Activated T-helper 17 cell treated with anti-CD3 and anti-CD28 coated beads, Interleukin-2, amount 50 U/mL, for 72 hours (primary cell): ENCODE results near the gene GPR15LG. TPM values are rescaled to one million over a fixed set of nuclear protein-coding genes. Genes with fewer than 3 reads are reported as not detected.

Experiments used
- ATAC-seq: fragments of 150-1000 bp; cut with Tn5 transposase; replicated peaks from 2 replicates; pipeline ENCODE4 v1.10.0; 2021; ENCODE audit warnings: mild to moderate bottlenecking, moderate library complexity
- H3K27ac Mint-ChIP-seq: one replicate; pipeline ENCODE4 v1.8.0; 2022; ENCODE audit warnings: mixed read lengths
- H3K27me3 Mint-ChIP-seq: one replicate; pipeline ENCODE4 v1.8.0; 2022; ENCODE audit warnings: mixed read lengths
- H3K36me3 Mint-ChIP-seq: one replicate; pipeline ENCODE4 v1.8.0; 2022; ENCODE audit warnings: low read depth, mild to moderate bottlenecking, mixed read lengths
- H3K4me1 Mint-ChIP-seq: one replicate; pipeline ENCODE4 v1.8.0; 2022; ENCODE audit warnings: mixed read lengths
- H3K4me3 Mint-ChIP-seq: one replicate; pipeline ENCODE4 v1.8.0; 2022; ENCODE audit warnings: mild to moderate bottlenecking, mixed read lengths
- H3K9me3 Mint-ChIP-seq: one replicate; pipeline ENCODE4 v1.8.0; 2022; ENCODE audit warnings: mixed read lengths
- total RNA-seq, 2 donors: library from RNA; stranded (reverse); gene quantifications; one replicate each; pipeline ENCODE4 v1.2.3, GENCODE V29; 2022

GPR15LG gene
- total RNA-seq, 2 donors from 2014 or later: not detected

DNA sequence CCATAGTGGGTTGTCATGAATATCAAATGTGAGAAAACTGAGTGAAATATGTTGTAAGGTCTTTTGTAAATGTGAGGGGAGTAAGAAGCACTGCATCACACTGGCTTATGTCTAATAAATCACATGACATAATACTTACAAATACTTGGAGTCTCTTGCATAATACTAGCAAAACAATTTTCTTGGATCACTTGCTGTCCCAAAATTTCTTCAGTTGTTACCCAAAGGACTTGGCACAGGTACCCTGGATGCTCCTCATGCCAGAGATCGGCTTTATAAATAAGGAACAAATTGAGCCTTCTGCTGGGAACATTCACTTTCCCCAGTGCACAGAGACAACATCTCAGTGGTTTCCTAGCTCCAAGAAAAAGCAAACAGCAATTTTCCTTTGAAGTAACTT lies 56.8 kb downstream of the GPR15LG start:
- Mint-ChIP-seq H3K27me3 (peaks cover 27% of the 10 kb centered on the region), H3K36me3 (no peaks in the 10 kb centered on the region), H3K27ac (no peak overlapping the region), H3K9me3 (no peaks in the 10 kb centered on the region), H3K4me1 (no peaks in the 10 kb centered on the region), H3K4me3 (no peak overlapping the region)
- ATAC-seq: no peak

DNA sequence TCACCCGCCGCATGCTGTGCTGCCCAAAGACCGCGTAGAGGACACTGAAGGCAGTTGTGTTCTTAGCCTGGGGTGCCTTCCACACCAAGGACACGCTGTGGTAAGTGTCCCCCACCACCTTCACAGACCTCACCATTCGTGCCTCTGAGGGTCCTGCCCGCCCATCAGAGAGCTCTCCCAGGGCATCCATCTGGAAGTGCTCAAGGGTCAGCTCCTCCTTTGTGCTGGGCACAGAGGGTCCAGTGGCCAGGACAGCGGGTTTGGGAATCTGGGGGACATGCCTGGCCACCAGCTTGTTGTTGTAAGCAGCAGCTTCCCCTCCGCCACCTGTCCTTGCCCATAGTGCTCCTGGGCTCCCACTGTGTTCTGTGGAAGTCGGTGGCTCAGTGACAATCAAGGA lies 58.8 kb downstream of the GPR15LG start:
- Mint-ChIP-seq H3K27me3 (peaks cover 22% of the 10 kb centered on the region), H3K4me1 (no peaks in the 10 kb centered on the region), H3K4me3 (no peak overlapping the region), H3K27ac (no peak overlapping the region), H3K9me3 (no peaks in the 10 kb centered on the region), H3K36me3 (no peaks in the 10 kb centered on the region)
- ATAC-seq: no peak

GRCh38 chr10:84233940-84234339 lies 60.3 kb downstream of the GPR15LG start:
- Mint-ChIP-seq H3K36me3 (no peaks in the 10 kb centered on the region), H3K9me3 (no peaks in the 10 kb centered on the region), H3K4me3 (no peak overlapping the region), H3K4me1 (no peaks in the 10 kb centered on the region), H3K27ac (no peak overlapping the region), H3K27me3 (peaks cover 22% of the 10 kb centered on the region)
- ATAC-seq: no peak

DNA sequence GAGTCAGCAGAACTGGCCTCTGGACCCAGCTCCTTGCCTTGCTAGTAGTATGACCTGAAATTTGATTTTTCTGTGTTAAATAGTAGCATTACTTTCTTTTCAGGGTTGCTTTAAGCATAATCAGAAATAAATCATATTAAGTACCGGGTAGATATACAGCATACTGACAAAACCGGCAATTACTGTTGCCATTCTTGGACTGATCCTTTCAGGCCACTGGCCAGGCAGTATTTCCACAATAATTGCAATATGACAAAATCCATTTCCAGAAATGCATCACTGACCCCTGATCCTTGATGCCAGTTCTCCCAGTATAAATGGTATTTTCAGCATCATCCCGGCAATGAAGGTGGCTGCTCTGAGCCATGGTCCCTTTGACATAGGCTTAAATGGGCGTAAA lies 60.9 kb downstream of the GPR15LG start:
- ATAC-seq: no peak
- Mint-ChIP-seq H3K4me1 (no peaks in the 10 kb centered on the region), H3K4me3 (no peak overlapping the region), H3K27ac (no peak overlapping the region), H3K27me3 (peaks cover 20% of the 10 kb centered on the region), H3K9me3 (no peaks in the 10 kb centered on the region), H3K36me3 (no peaks in the 10 kb centered on the region)

Other genes starting within 250 kb of the GPR15LG start
- gene GHITM, start 34.3 kb upstream of the GPR15LG start, total RNA-seq: 100 to 1,000 TPM; 117 to 179 TPM
- under 1 TPM; 0.11 TPM for gene CDHR1, start 20.7 kb downstream of the GPR15LG start, total RNA-seq
- not detected for gene LRIT2, start 51.7 kb downstream of the GPR15LG start, total RNA-seq
- gene LRIT1, start 67.7 kb downstream of the GPR15LG start, total RNA-seq: not detected
- not detected for gene RGR, start 71.3 kb downstream of the GPR15LG start, total RNA-seq
- gene CCSER2, start 154.8 kb downstream of the GPR15LG start, total RNA-seq: 100 to 1,000 TPM in 1 of 2 donors, 10 to 100 TPM in 1; 47.5 to 107 TPM